Stomach (tissue), 4 donors: ENCODE data around the gene MAGI2.

Source experiments
- CTCF ChIP-seq, 7 experiments: fragments of 450-650 bp in 4 of 7; fragments of 200-600 bp in 3 of 7; sonication (generic) in 3 of 7; IDR thresholded peaks; one replicate each; pipeline ENCODE4 v1.5.1; 2016 to 2019; ENCODE audit warnings: antibody characterized with exemption in 7 of 7, control low read depth in 2 of 7, mild to moderate bottlenecking in 1 of 7
- POLR2A ChIP-seq, 4 donors: fragments of 450-650 bp; IDR thresholded peaks; one replicate each; pipeline ENCODE4 v1.6.1; 2016; ENCODE audit warnings: antibody characterized with exemption in 4 of 4, control low read depth in 2 of 4, mild to moderate bottlenecking in 1 of 4, moderate library complexity in 1 of 4

DNA sequence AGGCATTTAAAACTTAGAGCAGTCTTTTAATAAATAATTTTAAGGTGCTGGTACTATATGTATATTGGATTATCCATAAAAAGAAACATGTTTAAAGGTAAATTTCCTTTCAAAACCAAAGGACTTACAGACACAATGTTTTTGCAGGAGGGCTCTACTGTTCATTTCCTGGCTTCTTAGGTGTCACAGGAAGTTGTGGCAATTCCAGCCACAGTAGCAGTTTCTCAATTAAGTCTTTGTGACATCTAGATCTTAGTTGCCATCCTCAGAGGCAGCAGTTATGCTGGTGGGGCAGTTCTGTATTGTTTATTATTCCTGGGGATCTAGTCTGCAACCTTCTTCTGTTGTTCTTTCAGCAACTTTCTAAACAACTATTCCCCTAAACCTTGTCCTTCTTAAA is 460.1 kb downstream of the MAGI2 start:
- no peak for TF ChIP-seq CTCF (IDR thresholded peaks at IDR 0.05)
- no peak for TF ChIP-seq POLR2A (IDR thresholded peaks at IDR 0.05)
